H9 (cell line): ENCODE results near the gene HOXB6. TPM values are rescaled to one million over a fixed set of nuclear protein-coding genes. Genes with fewer than 3 reads are reported as not detected.

ENCODE experiments used
- DNase-seq: peaks from one replicate; pipeline ENCODE4 v3.0.0-alpha.2; 2017
- H2AFZ ChIP-seq: one replicate; pipeline ENCODE4 v1.6.1; 2013; ENCODE audit warnings: mild to moderate bottlenecking, low read length, control low read depth, moderate library complexity
- H2AK5ac ChIP-seq: 2 replicates; pipeline ENCODE4 v1.6.1; 2013; ENCODE audit warnings: low read length, control low read depth, mixed read lengths; ENCODE audit not compliant: insufficient read length
- H2BK120ac ChIP-seq: one replicate; pipeline ENCODE4 v1.6.1; 2013; ENCODE audit warnings: low read depth, mild to moderate bottlenecking, low read length, control low read depth, inconsistent platforms; ENCODE audit not compliant: poor library complexity, severe bottlenecking
- H2BK12ac ChIP-seq: 2 replicates; pipeline ENCODE4 v1.6.1; 2013; ENCODE audit warnings: low read length, control low read depth, mixed read lengths, low read depth; ENCODE audit not compliant: insufficient read length
- H2BK15ac ChIP-seq: 2 replicates; pipeline ENCODE4 v1.6.1; 2013; ENCODE audit warnings: low read depth, low read length, control low read depth
- H2BK20ac ChIP-seq: one replicate; pipeline ENCODE4 v1.6.1; 2013; ENCODE audit warnings: low read depth, mild to moderate bottlenecking, low read length, control low read depth, inconsistent platforms; ENCODE audit not compliant: poor library complexity, severe bottlenecking
- H2BK5ac ChIP-seq: 2 replicates; pipeline ENCODE4 v1.6.1; 2013; ENCODE audit warnings: low read length, control low read depth, mixed read lengths; ENCODE audit not compliant: insufficient read length
- H3K14ac ChIP-seq: 2 replicates; pipeline ENCODE4 v1.6.1; 2013; ENCODE audit warnings: low read length, control low read depth; ENCODE audit not compliant: insufficient read depth
- H3K18ac ChIP-seq: 2 replicates; pipeline ENCODE4 v1.6.1; 2013; ENCODE audit warnings: low read depth, mild to moderate bottlenecking, mixed read lengths, low read length, control low read depth; ENCODE audit not compliant: insufficient read length
- H3K23ac ChIP-seq: 2 replicates; pipeline ENCODE4 v1.6.1; 2013; ENCODE audit warnings: low read length, control low read depth, mixed read lengths, low read depth; ENCODE audit not compliant: insufficient read length
- H3K23me2 ChIP-seq: 2 replicates; pipeline ENCODE4 v1.6.1; 2013; ENCODE audit warnings: low read depth, mild to moderate bottlenecking, mixed read lengths, low read length, control low read depth; ENCODE audit not compliant: insufficient read length, poor library complexity, severe bottlenecking
- H3K27ac ChIP-seq: 2 replicates; pipeline ENCODE4 v1.5.1; 2013; ENCODE audit warnings: low read length, control low read depth, mixed read lengths, low read depth; ENCODE audit not compliant: insufficient read length
- H3K27me3 ChIP-seq: 2 replicates; pipeline ENCODE4 v1.6.1; 2013; ENCODE audit warnings: low read length, control low read depth, inconsistent platforms; ENCODE audit not compliant: insufficient read depth
- H3K4ac ChIP-seq: 2 replicates; pipeline ENCODE4 v1.6.1; 2013; ENCODE audit warnings: low read depth, mild to moderate bottlenecking, control low read depth, inconsistent platforms, low read length, moderate library complexity
- H3K4me1 ChIP-seq: 2 replicates; pipeline ENCODE4 v1.6.1; 2013; ENCODE audit warnings: low read length, control low read depth, inconsistent platforms; ENCODE audit not compliant: insufficient read depth
- H3K4me2 ChIP-seq: 2 replicates; pipeline ENCODE4 v1.6.1; 2013; ENCODE audit warnings: low read length, control low read depth, mixed read lengths; ENCODE audit not compliant: insufficient read length, insufficient read depth
- H3K56ac ChIP-seq: 2 replicates; pipeline ENCODE4 v1.6.1; 2013; ENCODE audit warnings: low read depth, mild to moderate bottlenecking, mixed read lengths, low read length, control low read depth; ENCODE audit not compliant: insufficient read length
- H3K79me1 ChIP-seq: 2 replicates; pipeline ENCODE4 v1.6.1; 2013; ENCODE audit warnings: low read depth, mild to moderate bottlenecking, moderate library complexity, low read length, control low read depth, inconsistent platforms; ENCODE audit not compliant: insufficient read depth, poor library complexity, severe bottlenecking
- H3K79me2 ChIP-seq: 2 replicates; pipeline ENCODE4 v1.6.1; 2013; ENCODE audit warnings: low read length, control low read depth, inconsistent platforms; ENCODE audit not compliant: insufficient read depth
- H3K9ac ChIP-seq: 2 replicates; pipeline ENCODE4 v1.6.1; 2013; ENCODE audit warnings: low read length, control low read depth, mixed read lengths; ENCODE audit not compliant: insufficient read length; ENCODE audit errors: extremely low read depth
- H3K9me3 ChIP-seq: one replicate; pipeline ENCODE4 v1.6.1; 2013; ENCODE audit warnings: low read depth, low read length, inconsistent platforms; ENCODE audit not compliant: control insufficient read depth
- H3T11ph ChIP-seq: one replicate; pipeline ENCODE4 v1.6.1; 2013; ENCODE audit warnings: mild to moderate bottlenecking, low read length, control low read depth, inconsistent platforms
- H4K20me1 ChIP-seq: one replicate; pipeline ENCODE4 v1.6.1; 2013; ENCODE audit not compliant: control insufficient read depth, insufficient read length, insufficient read depth
- H4K5ac ChIP-seq: 2 replicates; pipeline ENCODE4 v1.6.1; 2013; ENCODE audit warnings: low read depth, mild to moderate bottlenecking, mixed read lengths, low read length, control low read depth; ENCODE audit not compliant: insufficient read length
- H4K8ac ChIP-seq: replicated peaks from 2 replicates; pipeline ENCODE4 v1.6.1; 2013; ENCODE audit warnings: low read length, control low read depth, mixed read lengths, low read depth; ENCODE audit not compliant: insufficient read length
- H4K91ac ChIP-seq: 2 replicates; pipeline ENCODE4 v1.6.1; 2013; ENCODE audit warnings: low read depth, mild to moderate bottlenecking, moderate library complexity, mixed read lengths, low read length, control low read depth; ENCODE audit not compliant: insufficient read length
- H3K27ac Mint-ChIP-seq, 3 experiments: 2 replicates in 2 of 3; 3 replicates in 1 of 3; pipeline ENCODE4 v1.8.0; 2020 to 2021; ENCODE audit warnings: mixed read lengths in 3 of 3, mild to moderate bottlenecking in 1 of 3, moderate library complexity in 1 of 3
- H3K27me3 Mint-ChIP-seq: 2 replicates; pipeline ENCODE4 v1.8.0; 2021; ENCODE audit warnings: low read depth, mild to moderate bottlenecking, moderate library complexity, mixed read lengths
- H3K36me3 Mint-ChIP-seq, 3 experiments: 2 replicates in 2 of 3; 3 replicates in 1 of 3; pipeline ENCODE4 v1.8.0; 2020 to 2021; ENCODE audit warnings: low read depth in 3 of 3, mixed read lengths in 3 of 3; ENCODE audit not compliant: insufficient read depth in 1 of 3
- H3K4me1 Mint-ChIP-seq, 2 experiments: 2 replicates each; pipeline ENCODE4 v1.8.0; 2020; ENCODE audit warnings: mixed read lengths in 2 of 2
- H3K4me3 Mint-ChIP-seq, 2 experiments: 2 replicates in 1 of 2; 3 replicates in 1 of 2; pipeline ENCODE4 v1.8.0; 2020 to 2021; ENCODE audit warnings: mild to moderate bottlenecking in 2 of 2, mixed read lengths in 2 of 2, moderate library complexity in 1 of 2
- H3K9me3 Mint-ChIP-seq, 2 experiments: 2 replicates in 1 of 2; 3 replicates in 1 of 2; pipeline ENCODE4 v1.8.0; 2020; ENCODE audit warnings: mild to moderate bottlenecking in 2 of 2, mixed read lengths in 2 of 2, moderate library complexity in 1 of 2
- CTCF ChIP-seq: fragments of 200-600 bp; sonication (generic); conservative IDR thresholded peaks from 3 replicates; pipeline ENCODE4 v1.8.0; 2021; ENCODE audit warnings: antibody characterized with exemption, mild to moderate bottlenecking
- WGBS: extraction: QIAGEN DNeasy Blood & Tissue Kit; methylation state at CpG from one replicate; pipeline ENCODE4 v1.1.7; 2013; ENCODE audit warnings: missing lambda C conversion rate, low lambda C conversion rate, mixed read lengths; ENCODE audit not compliant: insufficient read length; ENCODE audit errors: extremely low coverage; 5-methylcytosine and 5-hydroxymethylcytosine counted together
- total RNA-seq: library from RNA; stranded (reverse); gene quantifications from 2 replicates; pipeline ENCODE4 v1.2.1, GENCODE V29; 2021

The HOXB6 gene
- total RNA-seq, 1 experiment from 2014 or later, result not detected

GRCh38 chr17:48588074-48588415 is 16.7 kb downstream of the HOXB6 start:
- no peaks in the 10 kb centered on the region; a peak in 1 of 7 replicates for H3K36me3 Mint-ChIP-seq
- peaks cover 100% of the 10 kb centered on the region for H3K27me3 ChIP-seq
- no peak for TF ChIP-seq CTCF
- H3K14ac ChIP-seq, result no peak overlapping the region
- no peak overlapping the region for H2BK15ac ChIP-seq
- H3K79me2 ChIP-seq, result no peaks in the 10 kb centered on the region
- no peak overlapping the region for H4K5ac ChIP-seq
- H3T11ph ChIP-seq, result no peak overlapping the region
- WGBS, result no CpG with 5 or more reads among the region's 2 CpGs
- no peaks in the 10 kb centered on the region for H3K9me3 ChIP-seq
- H3K27me3 Mint-ChIP-seq, result peaks cover 100% of the 10 kb centered on the region
- no peak overlapping the region for H2BK12ac ChIP-seq
- peaks cover 3% of the 10 kb centered on the region for H3K23me2 ChIP-seq
- H3K4me2 ChIP-seq, result no peak overlapping the region
- no peak overlapping the region for H3K4me3 Mint-ChIP-seq
- no peak overlapping the region for H2BK5ac ChIP-seq
- no peak overlapping the region for H2BK120ac ChIP-seq
- H2BK20ac ChIP-seq, result no peak overlapping the region
- H3K4me1 Mint-ChIP-seq, result peaks cover 13 to 27% of the 10 kb centered on the region in 2 experiments
- no peaks in the 10 kb centered on the region for H3K4me1 ChIP-seq
- peaks cover 7 to 14% of the 10 kb centered on the region in 2 experiments; a peak in 3 of 5 replicates for H3K9me3 Mint-ChIP-seq
- H4K20me1 ChIP-seq, result no peaks in the 10 kb centered on the region
- no peak overlapping the region for H4K91ac ChIP-seq
- no peak for DNase-seq
- no peak overlapping the region for H3K27ac Mint-ChIP-seq
- H4K8ac ChIP-seq, result no peak overlapping the region
- H2AFZ ChIP-seq, result no peak overlapping the region
- H2AK5ac ChIP-seq, result no peak overlapping the region
- H3K9ac ChIP-seq, result no peak overlapping the region
- H3K56ac ChIP-seq, result no peak overlapping the region
- no peak overlapping the region for H3K27ac ChIP-seq
- no peak overlapping the region for H3K18ac ChIP-seq
- H3K4ac ChIP-seq, result no peak overlapping the region
- no peaks in the 10 kb centered on the region for H3K79me1 ChIP-seq
- no peak overlapping the region for H3K23ac ChIP-seq
